HepG2 (cell line): ENCODE results near the gene SEMA3F. TPM values are rescaled to one million over a fixed set of nuclear protein-coding genes. Genes with fewer than 3 reads are reported as not detected.

ENCODE experiments used
- ATAC-seq: fragments of 200-7000 bp; cut with Tn5 transposase; 3 replicates; pipeline ENCODE4 v1.9.1; 2020; ENCODE audit warnings: mild to moderate bottlenecking, moderate library complexity
- BruUV-seq: library from RNA; stranded (reverse); fragments of 400-500 nt; replicated peaks from 2 replicates; lab custom pipeline; 2021; lab: Mats Ljungman, UMichigan
- CTCF ChIA-PET: fragments of 300-600 bp; formaldehyde crosslinking; extraction: SDS; loops from one replicate; lab custom pipeline; 2021; ENCODE audit warnings: low total read pairs, inconsistent platforms, low intra/inter-chr PET ratio; lab: Yijun Ruan, JAX
- POLR2A ChIA-PET: fragments of 350-600 bp; sonication (Branson Sonifier 250); formaldehyde crosslinking; loops from one replicate; lab custom pipeline; 2020; ENCODE audit warnings: antibody characterized with exemption, inconsistent platforms; lab: Yijun Ruan, JAX
- DNase-seq: peaks from one replicate; pipeline ENCODE4 v3.0.0-alpha.2; 2015; ENCODE audit warnings: low spot score
- FAIRE-seq: peaks from 3 replicates; lab custom pipeline; 2011; peaks lifted over from hg19 to GRCh38; lab: Jason Lieb, UNC
- H2AFZ ChIP-seq: one replicate; pipeline ENCODE4 v1.6.1; 2011; ENCODE audit warnings: low read length, inconsistent platforms
- H3K27ac ChIP-seq: fragments of 300-600 bp; 3 replicates; pipeline ENCODE4 v1.8.0; 2011; ENCODE audit warnings: mixed run types, mild to moderate bottlenecking, mixed read lengths, low read length, inconsistent platforms; ENCODE audit not compliant: insufficient read depth; ENCODE audit errors: extremely low read length
- H3K27me3 ChIP-seq, 2 experiments: fragments of 200-600 bp in 1 of 2; 2 replicates in 1 of 2; 3 replicates in 1 of 2; pipeline versions ENCODE4 v1.6.0 to v1.8.0; 2011; ENCODE audit warnings: low read length in 2 of 2, mild to moderate bottlenecking in 2 of 2, moderate library complexity in 2 of 2, inconsistent platforms in 1 of 2; ENCODE audit not compliant: insufficient read depth in 2 of 2, control insufficient read depth in 1 of 2
- H3K36me3 ChIP-seq, 2 experiments: fragments of 200-600 bp in 1 of 2; replicated peaks in 1 of 2; 2 replicates in 1 of 2; 3 replicates in 1 of 2; pipeline versions ENCODE4 v1.5.1 to v1.8.0; 2011; ENCODE audit warnings: low read length in 2 of 2, inconsistent platforms in 1 of 2; ENCODE audit not compliant: insufficient read depth in 2 of 2, control insufficient read depth in 1 of 2
- H3K4me1 ChIP-seq: 2 replicates; pipeline ENCODE4 v1.5.1; 2012; ENCODE audit warnings: low read length, inconsistent platforms; ENCODE audit not compliant: insufficient read depth
- H3K4me2 ChIP-seq: 2 replicates; pipeline ENCODE4 v1.6.0; 2011; ENCODE audit warnings: low read depth, low read length, inconsistent platforms
- H3K4me3 ChIP-seq, 3 experiments: fragments of 200-600 bp in 1 of 3; sonication (generic), shearing (Covaris generic) in 1 of 3; replicated peaks in 1 of 3; 2 replicates each; pipeline ENCODE4 v1.5.1; 2011 to 2016; ENCODE audit warnings: low read length in 3 of 3, inconsistent platforms in 2 of 3, low read depth in 2 of 3, mild to moderate bottlenecking in 2 of 3, control low read depth in 1 of 3, mixed read lengths in 1 of 3; ENCODE audit not compliant: insufficient read depth in 1 of 3
- H3K79me2 ChIP-seq: one replicate; pipeline ENCODE4 v1.6.1; 2011; ENCODE audit warnings: low read length, inconsistent platforms; ENCODE audit not compliant: insufficient read depth
- H3K9ac ChIP-seq: 2 replicates; pipeline ENCODE4 v1.6.0; 2011; ENCODE audit warnings: mild to moderate bottlenecking, low read depth, low read length, inconsistent platforms; ENCODE audit not compliant: insufficient read depth
- H3K9me3 ChIP-seq: 2 replicates; pipeline ENCODE4 v1.5.1; 2012; ENCODE audit warnings: mild to moderate bottlenecking, low read length
- H4K20me1 ChIP-seq: 2 replicates; pipeline ENCODE4 v1.6.0; 2011; ENCODE audit warnings: inconsistent platforms, mild to moderate bottlenecking, low read length, moderate library complexity; ENCODE audit not compliant: insufficient read depth
- CREB3 ChIP-seq: sonication (generic); formaldehyde crosslinking; IDR thresholded peaks from 2 replicates; pipeline ENCODE4 v1.5.0; 2020; ENCODE audit warnings: missing genetic modification reagents
- ELF3 ChIP-seq: IDR thresholded peaks from 2 replicates; pipeline ENCODE4 v1.6.1; 2016; ENCODE audit warnings: missing genetic modification reagents, missing compliant biosample characterization
- FOXC1 ChIP-seq: sonication (generic); formaldehyde crosslinking; IDR thresholded peaks from 2 replicates; pipeline ENCODE4 v1.8.0; 2022; ENCODE audit warnings: mild to moderate bottlenecking, missing genetic modification reagents, borderline replicate concordance
- HNRNPH1 ChIP-seq: fragments of 200-400 bp; formaldehyde crosslinking; optimal IDR thresholded peaks from 2 replicates; pipeline ENCODE3; 2017; ENCODE audit warnings: mild to moderate bottlenecking, low read depth, low read length
- ISL2 ChIP-seq: sonication (generic); formaldehyde crosslinking; IDR thresholded peaks from 2 replicates; pipeline ENCODE4 v1.5.0; 2020; ENCODE audit warnings: missing genetic modification reagents
- KAT7 ChIP-seq: IDR thresholded peaks from 2 replicates; pipeline ENCODE4 v1.6.1; 2018; ENCODE audit warnings: borderline replicate concordance, missing compliant biosample characterization
- RFX3 ChIP-seq: IDR thresholded peaks from 2 replicates; pipeline ENCODE4 v1.6.1; 2016; ENCODE audit warnings: missing biosample characterization, missing genetic modification reagents
- U2AF1 ChIP-seq: fragments of 200-400 bp; formaldehyde crosslinking; optimal IDR thresholded peaks from 2 replicates; pipeline ENCODE3; 2017; ENCODE audit warnings: mild to moderate bottlenecking, low read depth, low read length
- ZBTB26 ChIP-seq: IDR thresholded peaks from 2 replicates; pipeline ENCODE4 v1.6.1; 2016; ENCODE audit warnings: missing compliant biosample characterization, missing genetic modification reagents, borderline replicate concordance
- ZHX1 ChIP-seq: sonication (generic); formaldehyde crosslinking; IDR thresholded peaks from 2 replicates; pipeline ENCODE4 v1.8.1; 2022; ENCODE audit warnings: low read depth, mild to moderate bottlenecking, missing genetic modification reagents
- ZKSCAN5 ChIP-seq: sonication (generic); formaldehyde crosslinking; IDR thresholded peaks from 2 replicates; pipeline ENCODE4 v1.5.1; 2020; ENCODE audit warnings: mild to moderate bottlenecking, missing genetic modification reagents
- ZNF18 ChIP-seq: sonication (generic); formaldehyde crosslinking; IDR thresholded peaks from 2 replicates; pipeline ENCODE4 v1.8.0; 2022; ENCODE audit warnings: mild to moderate bottlenecking, missing genetic modification reagents; ENCODE audit not compliant: insufficient replicate concordance
- ZNF296 ChIP-seq: sonication (generic); formaldehyde crosslinking; conservative IDR thresholded peaks from 2 replicates; pipeline ENCODE4 v1.5.0; 2020; ENCODE audit warnings: mild to moderate bottlenecking, missing genetic modification reagents
- ZNF761 ChIP-seq: sonication (generic); formaldehyde crosslinking; conservative IDR thresholded peaks from 2 replicates; pipeline ENCODE4 v1.4.0; 2020; ENCODE audit warnings: mild to moderate bottlenecking, missing genetic modification reagents
- ZNF788 ChIP-seq: sonication (generic); formaldehyde crosslinking; IDR thresholded peaks from 2 replicates; pipeline ENCODE4 v1.5.0; 2020; ENCODE audit warnings: mild to moderate bottlenecking, missing genetic modification reagents, borderline replicate concordance
- ZSCAN20 ChIP-seq: sonication (generic); formaldehyde crosslinking; IDR thresholded peaks from 2 replicates; pipeline ENCODE4 v1.4.0; 2020; ENCODE audit warnings: missing genetic modification reagents, mild to moderate bottlenecking, borderline replicate concordance
- ZSCAN9 ChIP-seq: IDR thresholded peaks from 2 replicates; pipeline ENCODE4 v1.6.1; 2016; ENCODE audit warnings: borderline replicate concordance
- WGBS: methylation state at CpG from one replicate; pipeline ENCODE4 v1.1.6; 2017; ENCODE audit warnings: low lambda C conversion rate; 5-methylcytosine and 5-hydroxymethylcytosine counted together
- in situ Hi-C: cut with HindIII; loops from 2 replicates; pipeline ENCODE4 v1.10.0; 2017; ENCODE audit warnings: low pct_unique_long_range_greater_than_20kb; ENCODE audit not compliant: extremely low pct_ligation_motif_present
- intact Hi-C: fragments of 100-400 bp; cut with micrococcal nuclease; formaldehyde crosslinking; loops from one replicate; pipeline ENCODE4 v1.10.0; 2022; ENCODE audit not compliant: unreplicated experiment
- polyA plus RNA-seq, 8 experiments: library from polyadenylated mRNA; depleted of rRNA in 3 of 8; stranded (reverse) in 7 of 8; unstranded in 1 of 8; fragments of >200 nt; fragmentation: Illumina TruSeq in 4 of 8; extraction: Trizol in 4 of 8; gene quantifications; 2 replicates each; pipeline versions ENCODE4 v1.2.1 to v1.2.3, GENCODE V29; 2011 to 2016; ENCODE audit warnings: low read depth in 4 of 8, missing spikeins in 1 of 8, mixed read lengths in 1 of 8; ENCODE audit not compliant: insufficient read depth in 1 of 8
- total RNA-seq, 5 experiments: library from RNA; depleted of rRNA; stranded (reverse); fragments of >200 nt; fragmentation: Illumina TruSeq; extraction: Trizol; gene quantifications; 2 replicates each; pipeline ENCODE4 v1.2.3, GENCODE V29; 2016; ENCODE audit warnings: low read depth in 1 of 5

Gene SEMA3F
- total and polyA plus RNA-seq, 2 of the 13 experiments (the other 11 are each of a cell fraction or from before 2014, with no cell fraction given) = 7.6 to 17.2 TPM

GRCh38 chr3:50201573-50202315, 46.6 kb downstream of the SEMA3F start:
- Histone ChIP-seq H3K4me3 (peak overlapping the region in 2 of 3 experiments; percentile 2 to 69; a peak in 2 of 6 replicates), H3K9ac (peak overlapping the region; percentile 77), H3K36me3 (no peaks in the 10 kb centered on the region), H3K27me3 (no peaks in the 10 kb centered on the region), H3K4me2 (peak overlapping the region; percentile 96), H3K4me1 (peaks cover 57% of the 10 kb centered on the region), H4K20me1 (peaks cover 4% of the 10 kb centered on the region; the same call in 1 of the 2 replicates), H3K9me3 (no peaks in the 10 kb centered on the region), H2AFZ (no peak overlapping the region), H3K79me2 (peaks cover 20% of the 10 kb centered on the region), H3K27ac (peak overlapping the region; percentile 86)
- ChIA-PET CTCF (interaction anchor here (1.7 kb wide), 1 partner anchor 20 kb away, joined by 3 read pairs; no protein-coding TSS in a partner anchor), POLR2A (interaction anchor here (0.6 to 15.7 kb wide), 16 partner anchors 14 to 431 kb away, joined by 3 to 625 read pairs (median 10); partner anchors contain the start of genes GNAI2, HYAL3, IFRD2 and NAA80)
- 0% methylated on average over 2 of the region's 10 CpGs for WGBS
- FAIRE-seq (peak; percentile 76), DNase-seq (peak; percentile 79), ATAC-seq (peak; percentile 72)
- no TSS peak for BruUV-seq
- in situ Hi-C loops (no loop called here), intact Hi-C loops (no loop called here)
- TF ChIP-seq HNRNPH1 (no peak), U2AF1 (no peak), ELF3 (CRISPR knock-in tag) (peak; percentile 30; the same call in 1 of the 2 replicates), ZNF788 (CRISPR knock-in tag) (peak; percentile 76; the same call in 1 of the 2 replicates), ZBTB26 (CRISPR knock-in tag) (peak; percentile 20; the same call in 1 of the 2 replicates), ZHX1 (CRISPR knock-in tag) (no peak), ZNF761 (CRISPR knock-in tag) (no peak), ZSCAN20 (CRISPR knock-in tag) (no peak), KAT7 (CRISPR knock-in tag) (peak; percentile 25; the same call in 1 of the 2 replicates), ISL2 (CRISPR knock-in tag) (0 out of 2 replicates have a peak, but pooled peaks have one; percentile 18), ZNF296 (CRISPR knock-in tag) (no peak), RFX3 (CRISPR knock-in tag) (no peak), ZNF18 (CRISPR knock-in tag) (no peak), CREB3 (no peak; the same call in 1 of the 2 replicates), ZKSCAN5 (CRISPR knock-in tag) (0 out of 2 replicates have a peak, but pooled peaks have one; percentile 32), FOXC1 (CRISPR knock-in tag) (no peak), ZSCAN9 (CRISPR knock-in tag) (no peak; the same call in 1 of the 2 replicates)
